Measurements from ENCODE around the gene GIPC2. TPM values are rescaled to one million over a fixed set of nuclear protein-coding genes. Genes with fewer than 3 reads are reported as not detected.
"Not testable (repeated sequence)": the region's sequence is repeated elsewhere in the genome, so short reads cannot be mapped to it uniquely, and the experiment has no call there.

GIPC2 gene, protein sequence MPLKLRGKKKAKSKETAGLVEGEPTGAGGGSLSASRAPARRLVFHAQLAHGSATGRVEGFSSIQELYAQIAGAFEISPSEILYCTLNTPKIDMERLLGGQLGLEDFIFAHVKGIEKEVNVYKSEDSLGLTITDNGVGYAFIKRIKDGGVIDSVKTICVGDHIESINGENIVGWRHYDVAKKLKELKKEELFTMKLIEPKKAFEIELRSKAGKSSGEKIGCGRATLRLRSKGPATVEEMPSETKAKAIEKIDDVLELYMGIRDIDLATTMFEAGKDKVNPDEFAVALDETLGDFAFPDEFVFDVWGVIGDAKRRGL
- 10 to 100 TPM; 30.5 to 32.4 TPM for total RNA-seq
- long read RNA-seq, transcript GIPC2-201 (6 exons, 3,847 nt): major isoform, 149 of 165 reads
- long read RNA-seq, partial matches to known transcripts: 4 of 165 reads
- long read RNA-seq, other reads (novel, unspliced or antisense): 12 of 165 reads

DNA sequence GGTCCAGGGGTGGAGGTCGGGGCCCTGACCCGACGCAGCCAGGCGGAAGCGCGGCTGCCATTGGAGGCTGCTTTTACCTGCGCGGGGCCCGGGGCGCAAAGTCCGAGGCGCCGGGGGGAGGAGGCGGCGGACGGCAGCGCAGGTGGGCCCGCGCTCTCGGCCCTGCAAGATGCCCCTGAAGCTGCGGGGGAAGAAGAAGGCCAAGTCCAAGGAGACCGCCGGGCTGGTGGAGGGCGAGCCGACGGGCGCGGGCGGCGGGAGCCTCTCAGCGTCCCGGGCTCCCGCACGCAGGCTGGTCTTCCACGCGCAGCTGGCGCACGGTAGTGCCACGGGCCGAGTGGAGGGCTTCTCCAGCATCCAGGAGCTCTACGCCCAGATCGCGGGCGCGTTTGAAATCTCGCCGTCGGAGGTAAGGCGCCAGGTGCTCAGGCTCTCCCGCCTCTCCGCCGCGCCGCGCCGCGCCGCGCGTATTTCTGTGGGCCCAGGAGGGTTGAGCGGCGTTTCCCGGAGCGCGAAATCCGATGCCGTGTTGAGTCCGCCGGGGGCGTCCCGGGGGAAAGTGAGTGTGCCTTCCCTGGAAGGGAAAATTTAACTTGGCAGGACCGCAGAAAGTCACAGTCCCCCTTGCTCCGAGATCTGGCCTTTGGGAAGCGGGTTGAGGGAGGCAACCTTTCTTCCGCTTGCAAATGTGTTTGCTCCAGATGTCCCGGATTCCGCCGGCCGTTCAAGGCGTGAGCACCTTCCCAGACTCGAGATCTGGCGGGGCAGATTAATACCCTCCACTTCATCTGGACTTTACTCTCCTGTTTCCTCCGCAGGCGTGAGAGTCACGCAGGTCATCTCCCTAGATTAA, at the start of gene GIPC2:
Gene GIPC2, plus strand, starts transcription at position 41 of the 853 bp plus-strand sequence. Its CDS starts 129 bp downstream, at position 170.
- intact Hi-C loops (cut with DNase I, micrococcal nuclease): no loop called here
- DNase-seq (peak; percentile 64 to 75), ATAC-seq (peak; percentile 88)

DNA sequence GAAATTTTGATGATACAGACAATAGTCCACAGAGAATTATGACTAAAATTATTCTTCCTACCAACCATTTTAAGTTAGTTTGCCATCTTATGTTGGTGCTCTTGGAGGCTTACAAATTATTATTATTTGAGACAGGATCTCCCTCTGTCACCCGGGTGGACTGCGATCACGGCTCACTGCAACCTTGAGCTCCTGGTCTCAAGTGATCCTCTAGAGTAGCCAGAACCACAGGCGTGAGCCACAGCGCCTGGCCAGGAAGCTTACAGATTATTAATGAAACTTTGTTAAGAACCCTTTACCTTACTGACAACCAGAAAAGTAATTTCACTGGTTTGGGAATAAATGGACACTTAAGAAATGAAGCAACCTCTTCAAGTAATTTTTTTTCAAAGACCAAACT, 49.0 kb upstream of the GIPC2 start:
- DNase-seq: no peak
- no peak for ATAC-seq
- intact Hi-C loops (cut with DNase I, micrococcal nuclease): no loop called here

DNA sequence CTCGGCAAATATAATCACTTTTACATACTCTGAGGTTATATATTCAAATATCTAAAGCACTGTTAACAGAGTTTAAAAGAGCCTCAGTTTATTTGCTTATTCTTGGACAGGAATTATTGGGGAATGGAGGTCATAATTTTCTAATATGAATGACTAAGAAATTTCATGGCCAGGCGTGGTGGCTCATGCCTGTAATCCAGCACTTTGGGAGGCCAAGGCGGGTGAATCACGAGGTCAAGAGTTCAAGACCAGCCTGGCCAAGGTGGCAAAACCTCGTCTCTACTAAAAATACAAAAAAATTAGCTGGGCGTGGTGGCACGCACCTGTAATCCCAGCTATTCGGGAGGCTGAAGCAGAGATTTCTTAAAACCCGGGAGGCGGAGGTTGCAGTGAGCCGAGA, 45.2 kb upstream of the GIPC2 start:
- ATAC-seq; DNase-seq; intact Hi-C loops (cut with DNase I, micrococcal nuclease): not testable (repeated sequence)

DNA sequence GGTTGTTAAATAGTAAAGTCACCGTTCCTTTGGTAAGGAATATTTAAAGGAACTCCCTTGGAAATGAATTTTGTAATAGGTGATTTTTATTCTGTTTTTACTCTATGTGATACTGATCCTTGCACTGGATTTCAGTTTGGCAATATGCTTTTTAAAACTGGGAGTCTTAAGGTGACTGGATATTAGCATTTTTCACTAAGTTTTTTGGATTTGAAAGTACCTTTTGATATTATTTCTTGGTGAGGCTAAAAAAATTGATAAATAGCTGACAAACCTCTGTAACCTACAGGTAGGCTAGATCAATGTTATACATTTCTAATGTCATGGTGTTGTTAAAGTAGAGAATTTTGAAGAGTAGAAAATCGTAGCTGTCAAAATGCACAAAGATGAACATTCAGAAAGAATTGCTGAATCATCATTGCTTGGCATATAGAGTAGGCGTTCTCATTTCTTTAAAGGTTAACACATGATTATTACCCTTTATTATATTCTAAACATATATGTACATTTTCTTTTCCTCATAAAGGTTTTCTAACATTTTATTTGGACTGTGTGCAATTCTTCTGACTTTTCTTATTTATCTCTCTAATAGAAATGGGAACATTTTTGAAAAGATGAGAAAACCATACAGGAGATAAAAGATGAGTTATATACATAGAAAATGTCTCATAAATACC, 42.6 kb upstream of the GIPC2 start:
- ATAC-seq: no peak
- DNase-seq: no peak
- intact Hi-C loops (cut with DNase I, micrococcal nuclease): no loop called here

DNA sequence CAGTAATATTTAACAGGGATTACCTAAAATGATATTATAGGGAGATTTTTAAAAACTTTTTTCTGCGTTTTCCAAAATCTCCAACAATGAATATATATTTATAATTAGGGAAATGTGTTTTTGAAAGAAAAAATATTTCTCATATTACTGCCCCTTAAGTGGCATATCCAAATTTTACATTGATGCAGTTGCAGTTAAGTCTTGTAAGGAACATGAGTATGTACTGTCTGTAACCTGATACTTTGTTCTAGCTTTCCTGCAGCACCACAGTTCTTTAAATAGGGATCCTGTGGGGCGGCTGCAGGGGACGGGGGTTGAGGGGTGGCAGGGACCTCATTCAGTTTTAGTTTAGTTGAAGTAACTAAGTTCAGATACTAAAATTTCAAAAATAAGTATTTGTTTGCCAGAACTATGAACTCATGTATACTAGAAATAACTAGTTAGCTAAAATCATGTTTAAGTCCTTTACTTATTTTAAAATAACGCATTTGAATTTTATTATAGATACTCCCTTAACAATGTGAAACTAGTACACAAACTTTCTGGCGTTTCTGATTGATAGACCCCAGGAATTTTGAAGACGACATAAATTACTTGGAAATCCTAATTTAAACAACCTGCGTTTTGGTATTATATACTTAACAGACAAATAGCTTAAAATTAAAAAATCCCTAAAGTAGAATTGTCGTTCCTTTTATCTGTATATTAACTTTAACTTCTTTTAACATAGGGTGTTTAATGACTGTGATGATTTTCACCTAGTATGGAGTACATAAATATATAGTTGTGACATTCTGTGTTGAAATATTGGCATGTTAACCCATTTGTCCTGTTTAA, 41.7 kb upstream of the GIPC2 start:
- peak; percentile 30 to 47 for DNase-seq
- intact Hi-C loops (cut with DNase I, micrococcal nuclease): loop anchor here in 1 of 2 donors (2.0 kb wide), 1 partner anchor 25 kb away; the partner anchor contains the start of gene FUBP1
- ATAC-seq: peak; percentile 33

DNA sequence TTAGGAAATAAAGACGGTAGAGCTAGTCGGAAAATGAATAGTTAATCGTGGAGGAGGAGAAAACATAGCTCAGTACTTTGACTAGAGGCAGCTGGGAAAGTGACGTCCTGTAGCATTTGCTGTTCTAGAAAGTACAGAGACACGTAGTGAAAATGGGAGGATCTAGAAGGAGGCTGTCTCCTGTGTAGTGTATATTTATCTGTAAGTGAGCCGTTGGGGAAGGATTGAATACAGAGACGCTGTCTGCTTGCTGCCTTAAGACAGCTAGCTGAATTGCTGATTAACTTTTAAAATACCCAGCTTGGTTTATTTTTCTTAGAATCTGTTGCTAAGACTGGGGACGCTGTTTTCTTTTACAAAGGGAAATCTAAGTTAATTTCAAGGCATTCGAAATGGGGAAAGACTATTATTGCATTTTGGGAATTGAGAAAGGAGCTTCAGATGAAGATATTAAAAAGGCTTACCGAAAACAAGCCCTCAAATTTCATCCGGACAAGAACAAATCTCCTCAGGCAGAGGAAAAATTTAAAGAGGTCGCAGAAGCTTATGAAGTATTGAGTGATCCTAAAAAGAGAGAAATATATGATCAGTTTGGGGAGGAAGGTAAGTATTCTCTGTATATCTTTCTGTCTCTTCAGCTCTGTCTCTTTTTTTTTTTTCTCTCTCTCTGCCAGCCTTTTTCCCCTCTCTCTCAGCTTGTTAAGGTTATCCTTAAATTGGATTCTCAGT, 40.9 kb upstream of the GIPC2 start, which contains the start of gene DNAJB4:
Gene DNAJB4, plus strand, starts transcription at position 221 of the 729 bp plus-strand sequence. Its CDS starts 172 bp downstream, at position 393.
- peak; percentile 99 for ATAC-seq
- peak; percentile 62 to 84 for DNase-seq

DNA sequence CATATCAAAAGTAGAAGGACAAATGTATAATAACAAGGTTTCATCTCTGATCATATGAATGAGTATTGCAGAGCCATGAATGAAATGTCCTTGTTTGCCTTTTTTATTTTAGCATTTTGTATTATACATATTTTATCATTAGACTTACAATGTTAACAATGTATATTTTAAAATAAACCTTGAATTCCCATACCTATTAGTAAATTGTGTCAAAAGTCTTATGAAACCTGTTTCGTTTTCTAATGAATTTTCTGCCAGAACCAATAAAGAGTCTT, 40.4 kb upstream of the GIPC2 start:
- DNase-seq (no peak), ATAC-seq (no peak)
- intact Hi-C loops (cut with DNase I, micrococcal nuclease): loop anchor here in 1 of 2 donors (2.0 kb wide), 1 partner anchor 27 kb away; the partner anchor contains the start of gene FUBP1

More for the DNA sequence above, 40.9 kb upstream of the GIPC2 start, which contains the start of gene DNAJB4:
- intact Hi-C loops (cut with DNase I, micrococcal nuclease): loop anchor here in 1 of 2 donors (2.0 kb wide), 1 partner anchor 26 kb away; the partner anchor contains the start of gene FUBP1

DNA sequence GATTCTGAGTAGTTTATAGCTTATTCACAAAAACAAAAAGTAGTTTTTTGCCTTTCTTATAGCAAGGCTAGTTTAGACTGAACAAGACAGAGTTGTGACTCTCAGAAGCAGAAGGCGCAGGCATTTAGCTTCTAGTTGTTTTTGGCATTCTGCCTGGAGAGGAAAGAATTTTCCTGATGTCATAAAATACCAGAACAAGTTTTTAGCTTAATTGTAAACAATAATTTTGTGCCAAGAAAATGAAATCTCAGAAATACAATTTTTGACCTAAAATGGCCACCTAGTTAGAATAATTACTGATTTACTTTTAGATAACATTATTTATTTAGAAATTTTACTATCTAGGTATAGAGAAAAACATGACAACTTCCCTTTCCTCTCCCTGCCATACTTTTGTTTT, 40.0 kb upstream of the GIPC2 start:
- intact Hi-C loops (cut with DNase I, micrococcal nuclease): loop anchor here in 1 of 2 donors (2.0 kb wide), 1 partner anchor 27 kb away; the partner anchor contains the start of gene FUBP1
- ATAC-seq (peak; percentile 48), DNase-seq (no peak)

DNA sequence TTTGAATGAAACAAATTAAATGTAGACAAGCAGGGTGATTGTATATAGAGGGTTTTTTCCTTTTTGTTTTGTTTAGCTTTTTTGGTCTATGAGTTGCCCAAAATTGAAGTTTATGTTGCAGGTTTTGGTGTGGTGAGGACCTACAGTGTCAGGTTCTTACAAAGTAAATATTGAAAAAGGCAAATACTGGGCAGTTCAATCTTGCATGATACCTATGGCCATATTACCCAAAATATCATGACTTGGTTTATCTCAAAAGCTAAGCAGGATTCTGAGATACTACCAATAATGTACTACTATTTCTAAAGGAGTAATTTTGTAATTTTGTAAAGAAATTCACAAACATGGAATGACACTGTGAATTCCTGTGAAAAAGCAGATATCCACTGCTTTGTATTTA, 39.2 kb upstream of the GIPC2 start:
- DNase-seq (no peak), ATAC-seq (no peak)
- intact Hi-C loops (cut with DNase I, micrococcal nuclease): no loop called here

DNA sequence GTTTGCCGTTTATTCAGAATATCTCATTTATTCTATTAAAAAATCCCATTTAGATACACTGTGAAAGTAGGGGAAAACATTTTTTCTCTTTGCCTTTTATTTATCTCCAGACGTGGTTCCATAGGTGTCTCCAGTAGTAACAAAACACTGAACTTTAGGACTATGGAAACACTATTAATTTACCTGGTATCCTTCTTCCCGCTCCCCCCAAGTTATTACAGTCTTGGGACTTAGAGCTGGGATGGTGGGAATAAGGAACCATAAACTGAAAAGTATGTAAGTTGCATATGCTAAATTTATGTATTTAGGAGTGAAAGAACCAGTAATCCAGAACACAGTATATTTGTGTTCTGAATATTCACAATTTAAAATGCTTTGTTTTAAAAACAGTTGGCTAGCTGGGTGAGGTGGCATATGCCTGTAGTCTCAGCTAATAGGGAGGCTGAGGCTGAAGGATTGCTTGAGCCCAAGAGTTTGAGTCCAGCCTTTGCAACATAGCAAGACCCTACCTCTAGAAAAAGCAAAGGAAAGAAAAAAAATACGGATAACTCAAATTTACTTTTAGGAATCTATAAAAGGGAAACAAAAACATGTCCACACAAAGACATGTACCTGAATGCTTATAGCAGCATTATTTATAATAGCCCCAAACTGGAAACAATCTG, 38.0 kb upstream of the GIPC2 start:
- intact Hi-C loops (cut with DNase I, micrococcal nuclease): no loop called here
- ATAC-seq (no peak), DNase-seq (no peak)

DNA sequence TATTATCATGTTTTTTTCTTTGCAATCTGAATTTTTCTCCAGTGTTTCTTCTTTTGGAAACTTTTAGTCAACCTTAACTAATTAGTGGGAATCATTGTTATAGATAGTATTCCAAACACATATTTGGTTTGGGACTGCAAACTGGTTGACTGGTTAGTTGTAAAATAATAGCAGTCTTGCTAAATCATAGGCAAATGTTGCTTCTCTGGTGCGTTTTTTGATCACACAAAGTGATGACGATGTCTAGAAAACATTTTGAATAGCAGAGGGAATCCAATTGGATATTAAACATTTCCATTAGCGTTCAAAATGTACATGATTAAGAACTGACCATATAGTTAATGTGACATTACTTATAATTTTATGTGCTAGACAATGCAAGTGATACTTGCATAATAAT, 36.5 kb upstream of the GIPC2 start:
- ATAC-seq: no peak
- intact Hi-C loops (cut with DNase I, micrococcal nuclease): no loop called here
- no peak for DNase-seq

DNA sequence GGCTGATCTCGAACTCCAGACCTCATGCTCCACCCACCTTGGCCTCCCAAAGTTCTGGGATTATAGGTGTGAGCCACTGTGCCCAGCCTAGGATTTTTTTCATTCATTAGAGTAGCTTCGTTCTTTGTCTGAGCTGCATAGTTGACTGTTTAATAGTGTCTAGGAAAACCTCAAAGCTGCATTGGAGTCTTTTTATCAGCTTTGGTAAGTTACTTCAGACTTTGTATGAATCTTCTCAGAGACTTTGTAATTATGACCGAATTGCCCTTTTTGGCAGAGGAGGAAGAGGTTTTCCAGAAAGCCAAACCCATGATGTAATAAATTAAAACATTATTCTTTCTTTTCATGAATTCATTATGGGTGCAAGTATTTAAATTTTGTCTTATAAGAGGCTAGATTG, 35.9 kb upstream of the GIPC2 start:
- ATAC-seq (no peak), DNase-seq (no peak)
- intact Hi-C loops (cut with DNase I, micrococcal nuclease): no loop called here

DNA sequence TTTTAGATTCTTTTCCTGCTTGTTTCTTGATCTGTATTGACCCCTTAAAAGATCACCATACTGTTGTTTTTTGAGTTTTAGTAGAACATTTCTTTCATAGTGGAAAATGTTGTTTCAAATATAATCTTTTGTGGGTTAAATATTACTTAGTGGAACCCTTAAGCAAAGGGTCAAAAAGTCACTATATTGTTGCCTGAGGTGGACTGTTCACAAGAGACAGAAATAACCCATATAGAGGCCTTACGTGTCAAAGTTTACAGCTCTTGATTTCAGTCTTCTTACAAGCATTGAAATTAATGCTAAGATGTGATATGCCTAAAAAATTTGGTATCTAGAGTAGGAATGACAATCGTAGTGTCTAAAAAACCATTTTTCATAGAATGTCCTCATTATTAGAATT, 34.7 kb upstream of the GIPC2 start:
- intact Hi-C loops (cut with DNase I, micrococcal nuclease): no loop called here
- DNase-seq: no peak
- no peak for ATAC-seq

DNA sequence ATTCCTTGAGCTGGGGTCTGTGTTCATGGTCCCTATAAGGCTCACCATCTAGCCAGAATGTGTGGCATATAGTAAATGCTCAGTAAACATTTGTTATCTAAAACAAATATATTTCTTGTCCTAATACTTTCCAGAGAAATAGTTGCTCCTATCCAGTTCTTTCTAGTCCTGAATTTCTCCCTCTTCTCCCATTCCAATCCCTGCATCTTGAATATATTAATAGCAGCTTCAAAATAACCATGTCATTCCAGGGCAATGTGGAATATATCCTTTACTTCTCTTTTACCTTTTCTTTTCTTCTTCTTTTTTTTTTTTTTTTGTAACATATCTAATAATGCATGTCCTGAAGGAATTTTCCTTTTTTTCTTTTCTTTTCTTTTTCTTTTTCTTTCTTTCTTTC, 30.6 kb upstream of the GIPC2 start:
- intact Hi-C loops (cut with DNase I, micrococcal nuclease): no loop called here
- ATAC-seq (no peak), DNase-seq (no peak)

DNA sequence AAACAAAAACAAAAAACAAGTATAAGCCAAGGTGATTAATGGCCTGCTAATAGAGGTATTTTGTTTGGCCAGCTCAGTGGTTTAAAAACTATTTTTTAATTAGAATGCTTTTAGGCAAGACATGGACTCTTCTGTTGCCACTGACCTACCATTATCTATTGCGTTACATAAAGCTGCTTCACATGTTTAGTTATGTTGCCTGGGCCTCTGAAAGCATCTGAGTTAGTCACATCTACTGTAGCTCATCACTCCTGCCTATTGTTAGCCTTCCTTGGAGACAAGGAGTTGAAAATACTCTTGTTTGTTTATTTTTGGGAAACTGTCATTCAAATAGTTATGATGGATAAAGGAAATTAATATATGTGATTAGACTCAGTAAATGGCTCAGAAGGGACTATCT, 26.7 kb upstream of the GIPC2 start:
- DNase-seq: no peak
- no peak for ATAC-seq
- intact Hi-C loops (cut with DNase I, micrococcal nuclease): no loop called here

DNA sequence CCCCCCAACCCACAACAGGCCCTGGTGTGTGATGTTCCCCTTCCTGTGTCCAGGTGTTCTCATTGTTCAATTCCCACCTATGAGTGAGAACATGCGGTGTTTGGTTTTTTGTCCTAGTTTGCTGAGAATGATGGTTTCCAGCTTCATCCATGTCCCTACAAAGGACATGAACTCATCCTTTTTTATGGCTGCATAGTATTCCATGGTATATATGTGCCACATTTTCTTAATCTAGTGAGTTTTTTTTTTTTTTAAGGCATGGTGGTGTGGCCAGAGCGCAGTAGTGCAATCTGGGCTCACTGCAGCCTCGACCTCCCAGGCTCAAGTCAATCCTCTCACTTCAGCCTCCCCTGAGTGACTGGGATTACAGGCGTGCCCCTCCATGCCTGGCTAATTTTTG, 24.6 kb upstream of the GIPC2 start:
- intact Hi-C loops (cut with DNase I, micrococcal nuclease); ATAC-seq: not testable (repeated sequence)

DNA sequence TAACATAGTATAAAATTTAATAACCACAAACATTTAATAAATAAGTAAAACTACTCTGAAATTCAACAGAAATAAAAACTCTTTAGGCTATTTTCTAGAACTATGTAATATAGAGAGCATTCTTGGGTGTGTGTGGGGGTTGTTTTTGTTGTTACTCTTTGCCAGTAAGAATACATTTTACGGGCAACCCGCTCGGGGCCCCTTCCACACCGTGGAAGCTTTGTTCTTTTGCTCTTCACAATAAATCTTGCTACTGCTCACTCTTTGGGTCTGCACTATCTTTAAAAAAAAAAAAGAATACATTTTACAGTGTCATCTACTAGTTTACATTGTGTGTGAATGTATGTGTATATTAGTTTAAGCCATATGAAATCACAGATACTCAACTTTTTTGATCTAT, 16.0 kb upstream of the GIPC2 start:
- ATAC-seq (no peak), DNase-seq (no peak)
- intact Hi-C loops (cut with DNase I, micrococcal nuclease): no loop called here

More for the DNA sequence above, 24.6 kb upstream of the GIPC2 start:
- DNase-seq: not testable (repeated sequence)

Data from left colon (tissue), 2 donors.